SKM-1 treated with dmso at 0.1 percent for 144 hours (cell line): ENCODE measurements around the gene EHMT1.
"Not testable (repeated sequence)": the region's sequence is repeated elsewhere in the genome, so short reads cannot be mapped to it uniquely, and the experiment has no call there.

Source experiments
- DNase-seq: peaks from one replicate; lab custom pipeline; 2025; ENCODE audit not compliant: unreplicated experiment; lab: John Stamatoyannopoulos, UW

Gene EHMT1

GRCh38 chr9:137734181-137734580, 115.4 kb downstream of the EHMT1 start:
- no peak for DNase-seq

GRCh38 chr9:137738182-137738696, 119.4 kb downstream of the EHMT1 start:
- DNase-seq: not testable (repeated sequence)

DNA sequence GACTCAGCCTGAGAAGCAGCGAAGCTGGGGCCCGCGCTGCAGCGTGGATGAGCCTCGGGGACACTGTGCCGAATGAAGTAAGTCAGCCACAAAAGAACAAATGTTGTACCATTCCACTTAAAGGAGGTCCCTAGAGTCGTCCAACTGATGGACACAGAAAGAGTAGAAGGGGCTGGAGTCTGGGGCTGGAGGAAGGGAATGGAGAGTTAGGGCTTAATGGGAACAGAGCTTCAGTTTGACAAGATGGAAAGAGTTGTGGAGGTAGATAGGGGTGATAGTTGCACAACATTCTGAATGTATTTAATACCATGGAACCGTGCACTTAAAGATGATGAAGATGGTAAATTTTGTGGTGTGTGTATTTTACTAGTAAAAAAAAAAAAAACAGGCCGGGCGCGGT, 119.9 kb downstream of the EHMT1 start:
- no peak for DNase-seq

GRCh38 chr9:137739371-137740309, 120.8 kb downstream of the EHMT1 start:
- no peak for DNase-seq

DNA sequence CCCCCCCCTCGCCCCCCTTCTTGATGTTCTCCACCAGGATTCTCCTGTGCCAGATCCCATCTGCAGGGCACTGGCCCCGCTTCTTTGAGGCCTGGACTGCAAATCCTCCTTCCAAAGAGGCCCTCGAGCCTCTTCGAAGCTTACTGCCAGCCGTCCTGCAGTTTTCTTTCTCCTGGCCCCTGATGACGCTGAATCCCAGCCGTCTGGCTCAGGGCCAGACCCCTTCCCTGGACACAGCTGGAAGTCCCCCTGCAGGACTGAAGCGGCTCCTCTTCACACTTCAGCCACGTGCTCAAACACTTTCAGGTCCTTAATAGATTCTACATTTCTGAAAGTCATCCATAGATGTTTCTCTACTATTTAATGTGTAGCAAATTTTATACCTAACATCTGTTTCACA, 121.5 kb downstream of the EHMT1 start:
- no peak for DNase-seq

DNA sequence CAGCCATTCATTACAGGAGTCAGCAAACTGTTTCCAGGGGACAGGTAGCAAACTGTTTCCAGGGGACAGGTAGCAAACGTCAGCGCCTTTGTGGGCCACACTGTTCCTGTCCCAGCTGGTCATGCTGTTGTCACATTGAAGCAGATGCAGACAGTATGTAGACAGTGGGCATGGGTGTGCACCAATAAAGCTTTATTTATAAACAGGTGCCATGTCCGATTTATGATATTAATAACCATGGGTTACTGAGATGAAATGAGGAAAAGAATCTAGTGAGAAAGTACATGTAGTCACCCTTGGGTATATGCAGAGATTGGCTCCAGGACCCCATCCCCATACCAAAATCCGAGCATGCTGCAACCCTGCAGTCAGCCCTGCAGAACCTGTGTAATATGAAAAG, 122.5 kb downstream of the EHMT1 start:
- no peak for DNase-seq

DNA sequence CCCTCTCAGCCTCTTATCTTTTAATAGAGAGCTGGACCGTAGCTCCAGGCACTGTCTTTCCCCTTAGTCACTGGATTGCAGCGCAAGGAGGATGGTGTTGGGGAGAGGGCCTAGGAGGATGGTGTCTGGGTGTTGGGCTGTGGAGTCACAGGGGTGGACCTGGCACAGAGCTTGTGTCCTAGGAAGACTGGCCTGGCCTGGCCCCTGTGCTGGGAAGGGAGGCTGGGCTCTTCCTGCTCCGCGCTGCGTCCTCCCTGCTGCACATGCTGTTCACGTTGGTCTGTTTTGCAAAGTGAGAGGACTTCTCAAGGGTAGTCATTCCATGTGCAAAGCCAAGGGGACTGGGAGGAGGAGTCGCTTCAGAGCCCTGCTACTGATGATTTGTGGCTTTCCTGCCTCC, 123.9 kb downstream of the EHMT1 start:
- DNase-seq: no peak

- no peak for DNase-seq
Measured at GRCh38 chr9:137743695-137744094, 124.9 kb downstream of the EHMT1 start.

DNA sequence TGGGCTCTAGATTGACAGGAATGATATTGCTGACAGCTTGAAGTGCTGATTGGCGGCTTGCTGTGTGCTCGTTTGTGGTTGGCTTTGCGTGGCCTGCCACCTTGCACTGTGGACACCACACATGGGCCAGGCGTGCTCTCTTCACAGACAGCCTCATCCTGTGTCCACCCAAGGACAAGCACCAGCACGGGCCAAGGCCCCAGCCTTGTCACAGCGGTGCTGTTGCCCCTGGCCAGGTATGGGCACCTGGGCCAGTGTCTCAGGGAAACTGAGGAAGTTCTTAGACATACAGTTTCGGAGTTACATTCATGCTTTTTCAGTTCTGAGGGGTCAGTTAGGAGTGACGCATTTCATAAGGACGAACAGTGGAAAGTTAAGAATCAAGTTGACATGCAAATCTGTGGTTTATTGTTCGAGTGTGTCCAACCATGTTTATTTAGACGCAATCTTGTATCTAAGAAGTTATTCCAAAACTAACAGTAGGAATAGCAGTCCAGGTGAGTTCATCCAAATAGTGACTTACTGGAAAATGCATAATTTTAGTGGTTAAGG, 125.9 kb downstream of the EHMT1 start:
- no peak for DNase-seq

GRCh38 chr9:137745541-137745991, 126.8 kb downstream of the EHMT1 start:
- no peak for DNase-seq

DNA sequence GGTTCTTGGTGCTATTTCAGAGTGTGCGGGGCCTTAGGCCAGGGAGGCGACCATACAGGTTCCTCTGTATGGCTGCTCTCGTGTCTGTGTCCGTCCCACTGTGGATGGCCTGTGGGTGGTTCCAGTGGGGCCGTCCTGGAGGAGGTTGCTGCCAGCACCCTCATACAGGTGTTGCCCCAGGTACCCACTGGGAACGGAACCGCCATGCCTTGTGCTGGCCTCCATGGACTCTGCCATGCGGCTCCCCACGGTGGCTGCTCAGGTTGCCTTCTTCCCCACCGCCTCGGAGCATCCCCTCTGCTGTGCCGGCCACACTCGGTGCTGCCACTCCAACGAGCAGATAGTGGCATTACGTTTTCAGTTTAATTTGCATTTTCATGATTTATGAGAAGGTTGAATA, 129.5 kb downstream of the EHMT1 start:
- DNase-seq: no peak

GRCh38 chr9:137748741-137749140, 129.9 kb downstream of the EHMT1 start:
- DNase-seq: no peak

DNA sequence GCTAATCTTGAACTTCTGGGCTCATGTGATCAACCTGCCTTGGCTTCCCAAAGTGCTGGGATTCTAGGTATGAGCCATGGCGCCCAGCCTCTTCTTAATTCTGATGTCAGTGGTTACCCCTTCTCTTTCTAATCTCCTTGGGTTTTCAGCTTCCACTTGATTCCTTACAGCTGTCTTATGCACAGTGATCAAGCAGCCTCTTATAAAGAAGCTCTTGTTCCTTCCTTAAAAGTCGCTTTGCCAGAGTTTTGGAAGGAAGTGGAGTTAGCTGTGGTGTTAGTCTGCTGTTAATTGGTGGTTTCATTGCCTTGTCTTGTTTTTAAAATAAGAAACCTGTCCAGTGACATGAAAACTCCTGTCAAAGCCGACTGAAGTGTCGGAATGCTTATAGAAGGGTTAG, 130.7 kb downstream of the EHMT1 start:
- no peak for DNase-seq

DNA sequence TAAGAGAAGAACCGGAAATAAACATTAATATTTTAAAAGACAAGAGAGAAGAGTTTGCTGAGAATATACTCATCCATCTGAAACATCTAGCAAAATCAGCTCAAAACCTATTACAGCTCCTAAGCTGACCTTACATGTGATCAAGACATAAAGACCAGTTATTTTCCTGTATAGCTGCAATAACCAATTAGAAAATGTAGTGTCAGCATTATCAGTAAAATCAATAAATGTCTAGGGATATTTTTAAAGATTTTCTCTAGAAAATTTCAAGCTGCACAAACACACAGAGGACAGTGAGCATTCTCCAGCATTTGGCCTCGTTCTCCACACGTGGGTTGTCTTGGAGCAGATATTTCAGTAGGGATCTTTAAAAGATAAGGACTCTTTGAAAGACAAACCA, 131.2 kb downstream of the EHMT1 start:
- DNase-seq: no peak

- DNase-seq: no peak
Measured at GRCh38 chr9:137750566-137750965, 131.8 kb downstream of the EHMT1 start.

- DNase-seq: no peak
Measured at GRCh38 chr9:137751616-137752015, 132.8 kb downstream of the EHMT1 start.

- no peak for DNase-seq
Measured at GRCh38 chr9:137752426-137752825, 133.6 kb downstream of the EHMT1 start.

- no peak for DNase-seq
Measured at GRCh38 chr9:137753192-137753765, 134.5 kb downstream of the EHMT1 start.

- DNase-seq: no peak
Measured at GRCh38 chr9:137755261-137755927, 136.6 kb downstream of the EHMT1 start.

- no peak for DNase-seq
Measured at GRCh38 chr9:137756045-137756744, 137.4 kb downstream of the EHMT1 start.

DNA sequence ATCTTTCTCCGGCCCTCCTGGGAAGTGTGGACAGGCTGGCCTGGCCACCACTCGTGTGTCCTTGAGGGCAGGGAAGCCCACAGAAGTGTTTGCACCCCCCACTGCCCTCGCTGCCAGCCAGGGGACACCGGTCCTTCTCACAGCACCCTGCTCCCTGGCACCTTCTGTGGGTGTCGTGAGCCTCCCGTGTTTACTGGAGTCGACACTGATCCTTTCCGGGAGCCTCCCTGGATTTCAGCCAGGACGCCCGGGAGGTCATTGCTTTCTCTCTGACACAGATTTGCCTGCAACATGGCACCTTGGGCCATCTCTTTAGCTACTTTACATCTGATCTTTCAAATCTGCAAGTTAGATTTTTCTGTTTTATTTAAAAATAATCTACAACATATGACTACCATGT, 138.3 kb downstream of the EHMT1 start:
- DNase-seq: no peak
